ENCODE results near the gene TUG1.

The TUG1 gene

GRCh38 chr22:30979932-30980331 is 10.9 kb downstream of the TUG1 start:
- DNase-seq (ENCODE audit: low read depth in 2 of 2), result no peak
- TF ChIP-seq, protein P1, sequence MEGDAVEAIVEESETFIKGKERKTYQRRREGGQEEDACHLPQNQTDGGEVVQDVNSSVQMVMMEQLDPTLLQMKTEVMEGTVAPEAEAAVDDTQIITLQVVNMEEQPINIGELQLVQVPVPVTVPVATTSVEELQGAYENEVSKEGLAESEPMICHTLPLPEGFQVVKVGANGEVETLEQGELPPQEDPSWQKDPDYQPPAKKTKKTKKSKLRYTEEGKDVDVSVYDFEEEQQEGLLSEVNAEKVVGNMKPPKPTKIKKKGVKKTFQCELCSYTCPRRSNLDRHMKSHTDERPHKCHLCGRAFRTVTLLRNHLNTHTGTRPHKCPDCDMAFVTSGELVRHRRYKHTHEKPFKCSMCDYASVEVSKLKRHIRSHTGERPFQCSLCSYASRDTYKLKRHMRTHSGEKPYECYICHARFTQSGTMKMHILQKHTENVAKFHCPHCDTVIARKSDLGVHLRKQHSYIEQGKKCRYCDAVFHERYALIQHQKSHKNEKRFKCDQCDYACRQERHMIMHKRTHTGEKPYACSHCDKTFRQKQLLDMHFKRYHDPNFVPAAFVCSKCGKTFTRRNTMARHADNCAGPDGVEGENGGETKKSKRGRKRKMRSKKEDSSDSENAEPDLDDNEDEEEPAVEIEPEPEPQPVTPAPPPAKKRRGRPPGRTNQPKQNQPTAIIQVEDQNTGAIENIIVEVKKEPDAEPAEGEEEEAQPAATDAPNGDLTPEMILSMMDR (IDR thresholded peaks at IDR 0.05; ENCODE audit: low read depth, low read length), result no peak
- no peak overlapping the region for H3K4me3 ChIP-seq (replicated peaks in 1 of 2; ENCODE audit: low read depth in 2 of 2, low read length in 2 of 2)

GRCh38 chr22:30982512-30982911 is 13.4 kb downstream of the TUG1 start:
- H3K4me3 ChIP-seq (replicated peaks in 1 of 2; ENCODE audit: low read depth in 2 of 2, low read length in 2 of 2), result no peak overlapping the region

GRCh38 chr22:30984317-30984716 is 15.3 kb downstream of the TUG1 start:
- H3K4me3 ChIP-seq (replicated peaks in 1 of 2; ENCODE audit: low read depth in 2 of 2, low read length in 2 of 2), result no peak overlapping the region
- TF ChIP-seq, protein P1 (IDR thresholded peaks at IDR 0.05; ENCODE audit: low read depth, low read length), result no peak
- no peak for DNase-seq (ENCODE audit: low read depth in 2 of 2)

More at GRCh38 chr22:30982512-30982911, 13.4 kb downstream of the TUG1 start:
- no peak for DNase-seq (ENCODE audit: low read depth in 2 of 2)
- TF ChIP-seq, protein P1 (IDR thresholded peaks at IDR 0.05; ENCODE audit: low read depth, low read length), result no peak

GRCh38 chr22:30985561-30986208 is 16.6 kb downstream of the TUG1 start:
- DNase-seq (ENCODE audit: low read depth in 2 of 2), result no peak
- TF ChIP-seq, protein P1 (IDR thresholded peaks at IDR 0.05; ENCODE audit: low read depth, low read length), result no peak

DNA sequence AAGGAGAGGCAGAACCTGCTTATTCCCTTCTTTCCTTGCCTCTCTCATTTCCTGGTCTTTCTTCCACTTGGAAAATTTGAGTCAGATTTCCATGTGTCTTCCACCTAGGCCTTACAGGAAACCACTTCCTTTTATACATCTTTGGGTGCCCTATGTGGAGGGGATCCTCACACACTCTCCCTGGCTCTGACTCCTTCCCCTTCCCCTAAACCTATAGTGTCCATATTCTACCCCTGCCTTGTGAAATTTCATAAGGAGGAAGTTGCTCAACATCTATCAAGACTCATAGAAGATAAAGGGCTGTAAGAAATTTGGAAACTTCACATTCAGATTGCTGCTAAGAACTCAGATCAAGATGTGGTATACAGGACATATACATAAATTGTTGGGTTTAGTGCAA is 20.4 kb downstream of the TUG1 start:
- TF ChIP-seq, protein P1 (IDR thresholded peaks at IDR 0.05; ENCODE audit: low read depth, low read length), result no peak
- no peak overlapping the region for H3K4me3 ChIP-seq (replicated peaks in 1 of 2; ENCODE audit: low read depth in 2 of 2, low read length in 2 of 2)
- DNase-seq (ENCODE audit: low read depth in 2 of 2), result peak in 1 of 2 donors; percentile 18

More at GRCh38 chr22:30985561-30986208, 16.6 kb downstream of the TUG1 start:
- H3K4me3 ChIP-seq (replicated peaks in 1 of 2; ENCODE audit: low read depth in 2 of 2, low read length in 2 of 2), result no peak overlapping the region

DNA sequence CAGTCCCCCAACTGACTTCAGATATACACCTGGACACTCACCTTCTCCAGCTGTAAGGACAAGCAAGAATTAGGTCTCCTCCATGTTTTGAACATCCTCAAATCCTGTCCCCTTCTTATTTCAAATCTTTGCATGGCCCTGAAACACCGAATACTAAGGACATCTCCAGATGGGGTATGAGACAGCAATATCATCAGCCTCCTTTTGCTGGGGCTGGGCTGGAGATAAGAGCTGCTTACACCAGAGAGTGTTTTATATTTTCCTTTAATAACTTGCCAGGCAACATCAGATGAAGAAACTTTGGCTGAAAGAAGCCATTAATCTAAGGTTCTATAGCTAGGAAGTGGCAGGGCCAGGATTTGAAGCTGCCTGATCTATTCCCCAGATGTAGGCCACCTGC is 21.6 kb downstream of the TUG1 start:
- TF ChIP-seq, protein P1 (IDR thresholded peaks at IDR 0.05; ENCODE audit: low read depth, low read length), result no peak
- DNase-seq (ENCODE audit: low read depth in 2 of 2), result no peak
- no peak overlapping the region for H3K4me3 ChIP-seq (replicated peaks in 1 of 2; ENCODE audit: low read depth in 2 of 2, low read length in 2 of 2)

DNA sequence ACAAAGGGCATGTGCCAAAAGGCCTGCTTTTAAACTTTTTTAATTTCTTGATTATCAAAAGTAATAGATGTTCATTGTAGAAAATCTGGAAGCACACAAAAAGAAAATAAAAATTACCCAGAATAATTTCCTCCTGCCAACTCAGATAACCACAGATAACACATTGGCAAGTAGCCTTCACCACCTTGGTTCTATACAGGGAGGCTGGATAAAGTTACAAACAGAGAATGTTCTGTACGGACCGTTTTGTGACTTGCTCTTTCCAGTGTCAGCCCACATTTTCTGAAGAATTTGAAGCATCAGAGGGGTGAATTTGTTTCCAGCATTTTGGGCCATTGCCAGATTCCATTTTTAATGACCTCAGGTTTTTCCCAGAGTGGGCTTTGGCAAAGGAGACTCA is 23.5 kb downstream of the TUG1 start:
- no peak overlapping the region for H3K4me3 ChIP-seq (replicated peaks in 1 of 2; ENCODE audit: low read depth in 2 of 2, low read length in 2 of 2)
- peak in 1 of 2 donors; percentile 27 for DNase-seq (ENCODE audit: low read depth in 2 of 2)
- TF ChIP-seq, protein P1 (IDR thresholded peaks at IDR 0.05; ENCODE audit: low read depth, low read length), result no peak

Data from cardiac fibroblast (primary cell).